B cell (primary cell): Measurements from ENCODE around the gene CTRB2.

ENCODE experiments used
- EZH2 ChIP-seq: IDR thresholded peaks from 2 replicates; pipeline ENCODE4 v1.6.1; 2012; ENCODE audit warnings: borderline replicate concordance, low read depth, mild to moderate bottlenecking, moderate library complexity, low read length; ENCODE audit not compliant: insufficient read depth, poor library complexity, severe bottlenecking
- TF ChIP-seq, protein P1 (sequence below): fragments of 200-600 bp; IDR thresholded peaks from one replicate; pipeline ENCODE4 v1.8.0; 2022; ENCODE audit warnings: antibody characterized with exemption, mild to moderate bottlenecking

DNA sequence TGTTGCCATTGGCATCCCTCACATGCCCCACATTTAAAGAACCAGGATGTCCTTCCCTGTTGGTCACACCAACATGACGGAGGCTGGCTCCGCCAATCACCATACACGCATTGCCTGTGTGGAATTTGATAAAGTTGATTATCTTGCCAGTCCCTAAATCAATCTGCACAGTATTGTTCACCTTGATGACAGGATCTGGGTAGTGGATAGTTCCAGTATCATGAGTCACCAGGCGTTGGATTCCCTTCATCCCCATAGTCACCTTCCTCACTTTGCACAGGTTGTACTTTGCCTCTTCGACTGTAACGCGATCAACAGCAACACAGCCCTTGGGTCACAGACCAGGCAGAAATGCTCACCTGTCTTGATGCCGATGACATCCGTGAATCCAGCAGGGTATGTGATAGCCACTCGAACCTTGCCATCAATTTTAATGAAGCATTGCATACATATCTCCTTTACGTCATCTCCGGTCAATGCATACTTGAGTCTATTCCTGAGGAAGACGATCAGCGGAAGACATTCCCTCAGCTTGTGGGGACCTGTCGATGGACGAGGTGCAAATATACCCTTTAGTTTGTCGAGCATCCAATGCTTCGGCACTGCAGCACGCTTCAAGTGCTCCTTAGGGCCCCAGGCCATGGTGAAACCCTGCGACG, 14.2 kb downstream of the CTRB2 start:
- TF ChIP-seq, protein P1, sequence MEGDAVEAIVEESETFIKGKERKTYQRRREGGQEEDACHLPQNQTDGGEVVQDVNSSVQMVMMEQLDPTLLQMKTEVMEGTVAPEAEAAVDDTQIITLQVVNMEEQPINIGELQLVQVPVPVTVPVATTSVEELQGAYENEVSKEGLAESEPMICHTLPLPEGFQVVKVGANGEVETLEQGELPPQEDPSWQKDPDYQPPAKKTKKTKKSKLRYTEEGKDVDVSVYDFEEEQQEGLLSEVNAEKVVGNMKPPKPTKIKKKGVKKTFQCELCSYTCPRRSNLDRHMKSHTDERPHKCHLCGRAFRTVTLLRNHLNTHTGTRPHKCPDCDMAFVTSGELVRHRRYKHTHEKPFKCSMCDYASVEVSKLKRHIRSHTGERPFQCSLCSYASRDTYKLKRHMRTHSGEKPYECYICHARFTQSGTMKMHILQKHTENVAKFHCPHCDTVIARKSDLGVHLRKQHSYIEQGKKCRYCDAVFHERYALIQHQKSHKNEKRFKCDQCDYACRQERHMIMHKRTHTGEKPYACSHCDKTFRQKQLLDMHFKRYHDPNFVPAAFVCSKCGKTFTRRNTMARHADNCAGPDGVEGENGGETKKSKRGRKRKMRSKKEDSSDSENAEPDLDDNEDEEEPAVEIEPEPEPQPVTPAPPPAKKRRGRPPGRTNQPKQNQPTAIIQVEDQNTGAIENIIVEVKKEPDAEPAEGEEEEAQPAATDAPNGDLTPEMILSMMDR, result no peak
- no peak for TF ChIP-seq EZH2
